Fibroblast of skin of left quadriceps (primary cell): ENCODE measurements around the gene KRT81.
"Not testable (repeated sequence)": the region's sequence is repeated elsewhere in the genome, so short reads cannot be mapped to it uniquely, and the experiment has no call there.

ENCODE experiments used
- DNase-seq, 2 experiments: peaks; one replicate each; pipeline ENCODE4 v3.0.0-alpha.2; 2013; ENCODE audit warnings: low read depth in 2 of 2

Gene KRT81

DNA sequence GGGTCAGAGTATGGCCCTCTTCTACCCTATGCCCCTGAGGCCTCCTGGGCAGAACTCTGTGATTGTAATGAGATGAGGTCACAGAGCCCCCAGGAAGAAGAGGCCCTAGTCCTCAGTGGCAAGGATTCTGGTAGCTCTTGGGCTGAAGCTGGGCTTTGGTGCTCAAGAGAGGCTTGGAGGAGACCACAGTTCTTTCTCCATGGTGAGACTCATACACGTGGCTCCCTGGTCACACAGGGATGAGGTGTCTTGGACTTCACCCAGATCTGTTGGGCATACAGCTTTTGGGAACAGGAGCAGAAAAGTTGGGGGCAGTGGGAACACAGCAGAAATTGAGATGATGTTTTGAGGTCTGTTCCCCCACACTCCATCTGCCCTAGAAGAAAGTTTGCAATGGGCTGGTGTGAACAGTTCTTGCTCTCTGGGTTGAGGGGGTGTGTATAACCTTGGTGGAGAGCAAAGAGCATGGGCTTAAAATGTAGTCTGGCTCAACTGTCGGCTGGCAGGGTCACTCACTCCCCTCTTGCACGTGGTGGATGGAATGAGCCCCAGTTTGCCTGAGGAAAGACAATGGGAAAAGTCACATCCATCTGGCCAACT lies 16.7 kb downstream of the KRT81 start, which contains the start of gene KRT86:
TSS of gene KRT86 (plus strand) at position 125 of the 600 bp plus-strand sequence. CDS start 27,272 bp downstream, outside the sequence.
- no peak for DNase-seq

DNA sequence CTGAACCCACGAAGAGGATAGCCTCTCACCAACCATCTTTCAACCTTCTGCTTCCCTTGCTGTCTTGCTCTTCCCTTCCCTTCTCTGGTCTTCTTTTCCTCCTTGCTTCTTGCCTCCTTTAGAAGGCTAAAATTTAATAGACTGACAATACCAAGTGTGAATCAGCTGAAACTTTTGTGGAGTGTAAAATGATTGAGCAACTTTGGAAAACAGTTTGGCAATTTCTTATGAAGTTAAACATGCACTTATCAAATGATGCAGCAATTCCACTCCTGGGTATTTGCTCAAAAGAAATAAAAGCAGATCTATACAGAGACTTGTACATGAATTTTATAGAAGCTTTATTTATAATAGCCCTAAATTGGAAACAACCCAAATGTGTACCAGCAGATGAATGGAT lies 20.2 kb downstream of the KRT81 start:
- no peak for DNase-seq

DNA sequence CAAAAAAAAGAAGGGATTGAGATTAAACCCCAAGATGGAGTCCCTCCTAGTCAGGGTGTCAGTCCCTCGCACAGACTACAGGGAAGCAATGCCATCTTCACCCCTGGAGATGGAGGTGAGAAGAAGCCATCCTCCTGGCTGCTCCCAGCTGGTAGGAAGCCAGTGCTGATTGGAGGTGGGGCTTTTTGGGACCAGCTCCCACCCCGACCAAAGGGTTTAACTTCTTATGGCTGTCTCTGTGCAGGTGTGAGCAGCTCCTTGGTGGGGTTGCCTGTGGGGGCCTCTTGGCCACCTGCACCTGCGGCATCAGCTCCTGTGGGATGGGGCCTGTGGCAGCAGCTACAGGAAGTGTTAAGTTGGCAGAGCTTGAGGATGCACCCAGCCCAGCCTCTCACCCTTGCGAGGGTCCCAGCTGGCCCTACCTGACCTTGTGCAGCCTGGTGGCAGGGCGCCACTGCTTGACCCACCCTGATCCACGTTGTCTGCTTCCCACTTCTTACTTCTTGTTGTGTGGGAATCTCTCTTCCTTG lies 20.7 kb downstream of the KRT81 start:
- no peak for DNase-seq

DNA sequence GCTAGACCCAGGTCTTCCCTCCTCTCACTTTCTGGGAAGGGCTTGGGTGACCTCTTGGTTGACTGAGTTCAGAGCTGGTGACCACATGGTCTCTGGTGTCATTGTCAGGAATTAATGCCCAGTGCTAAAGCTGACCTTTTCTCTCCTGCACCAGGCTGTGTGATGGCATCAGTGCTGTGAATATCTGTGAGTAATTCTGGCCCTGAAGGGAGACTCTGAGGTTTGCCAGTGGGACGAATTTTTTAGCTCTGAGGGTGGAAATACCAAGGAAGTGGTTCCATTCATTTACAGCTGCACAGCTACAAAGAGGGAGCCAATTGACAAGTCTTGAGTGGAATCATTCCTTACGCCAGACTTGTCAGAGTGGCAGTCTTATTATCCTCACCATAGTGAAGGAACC lies 23.1 kb downstream of the KRT81 start:
- no peak for DNase-seq

DNA sequence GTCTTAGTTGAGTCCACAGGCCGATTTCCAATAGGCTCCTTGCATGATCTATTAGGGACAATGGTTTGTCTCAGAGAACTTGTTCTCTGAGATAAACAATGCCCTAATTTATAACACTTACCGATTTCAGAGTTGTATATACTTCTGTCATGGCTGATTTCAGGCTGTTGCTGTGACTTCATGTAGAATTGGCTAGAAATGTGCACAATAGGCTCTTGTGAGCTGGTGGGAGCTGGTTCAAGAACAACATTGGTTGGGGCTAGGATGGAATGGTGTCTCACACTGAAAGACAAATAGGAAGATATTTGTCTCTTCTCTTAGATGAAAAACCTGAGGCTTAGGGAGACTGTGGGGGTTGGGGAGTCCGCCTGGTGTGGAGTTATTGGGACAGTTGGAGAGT lies 23.6 kb downstream of the KRT81 start:
- no peak for DNase-seq

DNA sequence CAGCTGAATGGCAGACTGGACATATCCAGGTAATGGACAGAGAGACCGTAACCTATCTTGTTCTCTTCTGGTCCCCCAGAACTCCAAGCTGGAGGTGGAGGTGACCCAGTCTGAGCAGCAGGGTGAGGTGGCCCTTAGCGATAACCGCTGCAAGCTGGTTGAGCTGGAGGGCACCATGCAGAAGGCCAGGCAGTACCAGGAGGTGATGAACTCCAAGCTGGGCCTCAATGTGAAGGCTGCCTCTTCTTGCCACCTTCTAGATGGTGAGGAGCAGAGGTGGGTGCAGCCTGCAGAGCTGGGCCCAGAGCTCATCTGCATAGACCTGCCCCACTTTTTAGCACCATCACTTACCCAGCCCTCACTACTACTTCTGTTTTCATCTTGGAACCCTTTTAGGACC lies 24.1 kb downstream of the KRT81 start:
- no peak for DNase-seq

DNA sequence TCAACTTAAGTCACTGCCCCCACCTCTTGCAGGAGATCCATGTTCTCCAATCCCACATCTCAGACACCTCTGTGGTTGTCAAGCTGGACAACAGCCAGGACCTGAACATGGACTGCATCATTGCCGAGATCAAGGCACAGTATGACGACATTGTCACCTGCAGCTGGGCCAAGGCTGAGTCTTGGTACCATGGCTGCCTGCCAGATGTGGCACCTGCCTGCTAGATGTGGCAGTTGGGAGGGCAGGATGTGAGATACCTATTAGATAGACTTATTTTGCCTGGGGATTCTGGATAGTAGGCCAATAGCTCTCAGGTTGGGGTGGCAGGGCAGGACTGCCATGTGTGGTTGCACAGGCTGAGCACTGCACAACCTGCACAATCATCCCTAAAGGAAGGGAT lies 24.8 kb downstream of the KRT81 start:
- no peak for DNase-seq

DNA sequence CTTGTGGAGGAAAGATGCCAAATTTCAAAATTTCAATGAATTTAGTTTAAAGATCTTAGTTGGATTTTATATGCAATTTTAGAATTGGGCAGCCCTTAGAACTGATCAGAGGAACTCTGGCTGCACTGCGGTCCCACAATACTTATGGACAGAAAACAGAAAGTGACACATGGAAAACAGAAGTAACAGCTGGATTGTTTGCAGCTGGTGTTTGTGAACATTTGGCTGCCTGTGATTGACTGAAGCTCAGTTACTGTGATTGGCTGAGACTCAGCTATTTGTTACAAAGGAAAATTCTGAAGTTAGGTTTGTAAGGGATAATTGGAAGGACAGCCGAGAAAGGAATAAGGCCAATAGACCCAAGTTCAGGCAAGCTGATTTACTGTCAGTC lies 26.9 kb downstream of the KRT81 start:
- DNase-seq: no peak

DNA sequence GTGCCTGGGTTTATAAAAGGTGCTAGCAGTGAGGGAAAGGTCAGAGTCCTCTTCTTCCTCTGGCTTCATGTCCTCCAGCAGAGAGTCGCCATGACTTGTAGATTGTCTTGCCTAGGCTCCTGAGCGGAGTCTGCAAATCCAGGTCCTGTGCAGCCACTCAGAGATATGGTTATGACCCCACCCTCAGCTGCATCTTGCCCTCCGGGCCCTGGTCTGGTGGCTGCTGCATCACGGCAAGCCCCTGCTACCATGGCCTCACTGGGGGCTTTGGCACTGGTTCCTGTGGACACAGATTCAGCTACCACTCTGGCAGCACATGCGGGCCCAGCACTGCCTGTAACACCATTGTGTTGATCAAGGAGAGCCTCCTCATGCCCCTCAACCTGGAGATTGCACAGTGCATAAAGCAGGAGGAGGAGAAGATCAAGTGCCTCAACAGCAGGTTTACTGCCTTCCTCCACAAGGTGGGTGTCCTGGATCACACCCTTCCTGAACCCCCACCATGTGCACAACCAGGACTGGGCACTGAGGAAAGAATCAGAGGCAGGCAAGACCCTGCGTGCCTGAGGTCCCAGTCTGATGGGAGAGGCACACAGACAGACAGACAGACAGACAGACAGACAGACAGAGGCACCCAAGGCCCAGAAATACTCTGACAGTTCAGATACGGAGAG lies 27.4 kb downstream of the KRT81 start:
- DNase-seq: no peak

DNA sequence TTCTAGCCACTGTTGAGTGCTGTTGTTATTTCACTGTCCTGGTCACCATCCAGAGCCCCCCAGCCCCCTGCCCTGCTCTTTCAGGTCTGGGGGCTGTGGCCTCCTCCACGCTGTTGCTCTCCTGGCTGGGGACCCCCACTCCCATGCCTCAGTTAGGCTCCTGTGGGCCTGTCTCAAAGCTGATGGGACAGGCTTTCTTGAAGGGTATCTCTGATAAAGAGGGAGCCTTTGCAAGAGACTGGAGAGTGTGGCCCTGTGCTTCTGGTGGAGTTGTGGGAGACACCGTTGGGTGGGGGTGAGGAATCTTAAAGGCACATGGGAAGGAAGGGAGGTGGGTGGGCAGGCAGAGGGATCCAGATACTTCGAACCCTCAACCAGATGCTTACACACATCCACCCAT lies 29.0 kb downstream of the KRT81 start:
- no peak for DNase-seq

DNA sequence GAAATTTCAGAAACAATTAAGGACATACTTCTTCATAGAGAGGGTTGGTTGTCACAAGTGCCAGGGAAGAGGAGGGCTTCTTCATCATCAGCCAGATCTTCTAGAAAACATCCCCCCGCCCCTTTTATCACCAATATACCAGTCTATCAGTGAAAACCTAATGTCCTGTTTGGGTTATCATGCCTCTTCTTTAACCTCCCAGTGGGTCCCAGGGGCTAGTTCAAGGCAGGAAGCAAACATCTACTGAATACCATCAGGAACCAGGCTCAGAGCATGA lies 30.2 kb downstream of the KRT81 start:
- DNase-seq: no peak

DNA sequence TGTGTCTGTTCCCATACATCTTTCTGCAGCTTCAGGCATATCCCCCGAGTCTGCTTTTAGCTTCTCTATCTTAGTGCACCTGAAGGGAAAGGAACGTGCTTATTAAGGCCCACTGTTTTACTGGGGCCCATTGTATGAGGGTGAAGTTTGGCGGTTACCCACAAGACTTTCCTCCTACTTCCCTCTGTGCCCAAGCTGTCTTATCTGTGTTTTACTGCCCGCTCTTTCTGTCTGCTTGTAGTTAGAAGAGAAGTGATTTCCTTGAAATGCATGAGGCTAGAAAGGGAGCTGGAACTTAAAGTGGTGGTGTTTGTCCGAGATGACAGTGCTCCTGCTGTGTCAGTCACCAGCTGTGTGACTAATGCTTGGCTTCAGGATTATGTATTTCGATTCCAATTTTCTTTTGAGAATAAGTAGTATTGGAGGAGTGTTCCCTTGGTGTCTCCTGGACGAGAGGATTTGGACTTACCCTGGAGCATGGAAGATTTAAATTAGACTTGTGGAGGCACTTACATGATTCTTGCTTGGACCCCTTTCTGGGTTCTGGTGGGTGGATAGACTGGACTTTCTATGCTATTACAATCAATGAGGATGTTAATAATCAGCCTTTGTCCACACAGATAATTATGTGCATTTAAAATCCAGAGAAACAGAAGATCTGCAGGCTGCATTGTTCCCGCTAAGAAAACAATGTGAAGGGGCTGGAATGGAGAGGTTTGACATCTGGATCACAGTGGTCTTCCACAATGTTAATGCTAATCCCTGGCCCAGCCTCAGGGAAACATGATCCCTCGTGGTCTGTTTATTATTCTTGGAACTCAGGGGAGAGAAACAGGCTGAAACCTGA lies 30.8 kb downstream of the KRT81 start:
- peak in 1 of 2 experiments; percentile 35 for DNase-seq

DNA sequence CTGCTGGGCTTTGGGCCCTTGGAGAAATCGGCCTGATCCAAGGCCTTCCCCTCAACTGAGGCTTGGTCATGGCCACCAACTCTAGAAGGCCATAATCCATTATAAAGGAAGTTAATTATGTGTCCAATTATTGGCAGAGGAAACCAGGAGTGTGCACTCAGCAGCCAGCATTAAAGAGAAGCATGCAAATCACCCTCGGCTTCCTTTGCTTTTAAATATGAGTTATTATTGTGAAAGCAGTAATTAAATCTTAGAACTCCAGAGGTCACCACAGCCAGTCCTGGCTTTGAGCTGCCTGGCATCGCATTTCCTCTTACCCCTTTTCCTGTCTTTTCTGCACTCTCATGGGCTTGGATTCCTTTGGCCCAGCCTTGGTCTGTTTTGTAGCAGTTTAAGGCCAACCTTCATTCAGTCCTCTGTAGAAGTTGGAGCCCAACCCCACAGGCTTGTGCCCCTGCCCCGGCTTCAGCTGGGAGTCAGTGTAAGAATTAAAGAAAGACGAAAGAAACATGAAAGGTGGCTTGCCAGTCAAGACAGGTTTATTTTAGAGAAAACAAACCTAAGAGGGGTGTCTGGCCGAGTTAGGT lies 31.6 kb downstream of the KRT81 start:
- no peak for DNase-seq

DNA sequence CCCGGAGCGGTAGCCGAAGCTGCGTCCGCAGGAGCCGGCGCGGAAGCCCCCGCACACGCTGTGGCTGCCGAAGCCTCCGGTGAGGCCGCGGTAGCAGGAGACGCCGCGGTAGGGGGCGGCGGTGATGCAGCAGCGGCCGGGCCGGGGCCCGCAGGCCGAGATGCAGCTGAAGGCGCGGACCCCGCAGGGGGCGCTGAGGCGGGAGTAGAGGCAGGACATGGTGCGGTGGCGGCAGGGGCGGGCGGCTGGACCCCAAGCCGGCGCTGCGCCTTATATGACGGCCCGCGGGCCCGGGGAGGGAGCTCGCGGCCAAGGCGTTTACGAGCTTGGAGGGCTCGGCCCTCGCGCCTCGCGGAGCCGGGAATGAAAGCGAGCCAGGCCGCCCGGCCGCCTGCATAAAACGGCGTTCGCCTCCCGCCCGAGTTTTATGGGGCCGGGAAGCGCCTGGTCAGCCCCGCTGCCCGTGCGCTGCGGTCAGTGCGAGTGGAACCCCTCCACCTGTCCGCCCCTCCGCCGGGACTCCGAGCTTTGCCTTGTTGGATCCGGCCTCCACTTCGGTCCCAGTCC lies 32.9 kb downstream of the KRT81 start:
- DNase-seq: no peak

DNA sequence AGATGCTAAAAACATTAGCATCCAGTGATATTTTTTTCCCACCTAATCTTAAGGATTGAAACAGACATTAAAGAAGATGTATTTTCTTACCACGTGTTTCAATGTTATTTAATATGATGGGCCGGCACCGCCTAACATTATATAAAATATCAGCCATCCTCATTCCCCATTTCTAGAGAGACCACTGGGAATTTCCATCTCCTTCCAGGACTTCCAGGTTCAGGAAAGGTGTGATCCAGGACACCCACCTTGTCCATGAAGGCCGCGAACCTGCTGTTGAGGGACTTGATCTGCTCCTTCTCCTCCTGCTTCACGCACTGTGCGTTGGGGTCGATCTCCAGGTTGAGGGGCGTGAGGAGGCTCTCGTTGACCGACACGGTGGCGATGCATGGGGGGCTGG lies 33.4 kb downstream of the KRT81 start:
- DNase-seq: not testable (repeated sequence)

DNA sequence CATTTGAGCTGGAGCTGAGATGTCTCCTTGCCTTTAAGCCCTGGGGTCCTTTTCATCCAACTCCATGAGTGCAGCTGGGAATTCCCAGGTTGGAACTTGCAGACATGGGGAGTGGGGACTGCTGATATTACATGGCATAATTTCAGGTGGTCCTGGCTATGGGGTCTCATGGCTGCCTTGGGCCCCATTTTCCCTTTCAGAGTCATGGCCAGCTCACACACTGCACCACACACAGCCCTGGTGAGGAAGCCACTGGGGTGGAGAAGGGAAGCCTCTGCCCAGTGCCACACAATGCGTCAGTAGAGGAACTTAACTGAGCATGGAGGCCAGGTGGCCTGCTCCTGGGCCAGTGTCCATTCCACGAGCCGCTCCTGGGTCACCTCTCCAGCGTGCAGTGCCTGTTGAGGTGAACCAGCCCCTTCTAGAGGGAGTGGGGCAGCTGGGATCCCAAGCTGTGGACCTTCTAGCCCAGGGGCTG lies 34.2 kb downstream of the KRT81 start:
- no peak for DNase-seq

DNA sequence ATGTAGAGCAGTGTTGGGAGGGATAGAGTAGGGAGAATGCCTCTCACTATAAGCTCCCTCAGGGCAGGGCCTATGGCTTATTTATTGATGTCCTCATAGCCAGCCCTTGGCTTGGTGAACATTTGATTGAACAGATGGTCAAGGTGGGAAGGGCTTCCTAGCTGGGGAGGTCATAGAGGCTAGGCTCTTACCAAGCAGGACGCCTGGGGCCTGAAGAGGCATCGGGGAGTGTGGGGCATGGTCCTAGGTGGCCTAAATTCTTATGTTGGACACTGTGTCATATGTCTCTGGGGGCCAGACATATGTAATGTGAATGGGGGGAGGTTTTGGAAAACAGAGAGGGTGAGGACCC lies 34.8 kb downstream of the KRT81 start:
- DNase-seq: no peak

DNA sequence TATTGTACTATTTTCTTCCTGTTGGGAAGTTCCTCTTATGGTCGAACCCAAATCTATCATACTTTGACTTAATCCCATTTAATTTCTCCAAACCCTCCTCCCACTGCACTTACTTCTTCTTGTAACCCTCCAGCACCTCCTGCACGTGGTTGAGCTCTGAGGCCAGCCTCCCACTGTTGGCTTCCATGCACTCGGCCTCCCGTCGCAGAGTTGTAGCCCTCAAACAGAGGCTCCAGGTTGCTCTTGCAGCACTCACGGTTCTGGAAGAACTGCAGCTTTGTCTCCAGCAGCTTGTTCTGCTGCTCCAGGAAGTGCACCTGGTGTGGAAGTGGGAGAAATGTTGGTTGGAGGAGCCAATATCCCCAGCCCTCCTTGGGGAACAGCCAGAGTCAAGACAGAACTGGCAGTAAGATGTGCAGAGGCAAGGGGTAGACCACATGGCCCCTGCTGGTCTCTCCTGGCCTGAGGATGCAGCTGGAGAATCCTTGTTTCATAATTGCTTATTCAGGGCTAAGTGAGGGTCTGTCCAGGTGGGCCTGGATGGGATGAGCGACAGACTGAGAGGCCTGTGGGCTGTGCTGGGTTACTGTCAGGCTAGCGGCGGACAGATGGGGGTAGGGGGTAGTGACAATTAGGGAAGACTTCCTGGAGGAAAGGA lies 35.3 kb downstream of the KRT81 start:
- no peak for DNase-seq

DNA sequence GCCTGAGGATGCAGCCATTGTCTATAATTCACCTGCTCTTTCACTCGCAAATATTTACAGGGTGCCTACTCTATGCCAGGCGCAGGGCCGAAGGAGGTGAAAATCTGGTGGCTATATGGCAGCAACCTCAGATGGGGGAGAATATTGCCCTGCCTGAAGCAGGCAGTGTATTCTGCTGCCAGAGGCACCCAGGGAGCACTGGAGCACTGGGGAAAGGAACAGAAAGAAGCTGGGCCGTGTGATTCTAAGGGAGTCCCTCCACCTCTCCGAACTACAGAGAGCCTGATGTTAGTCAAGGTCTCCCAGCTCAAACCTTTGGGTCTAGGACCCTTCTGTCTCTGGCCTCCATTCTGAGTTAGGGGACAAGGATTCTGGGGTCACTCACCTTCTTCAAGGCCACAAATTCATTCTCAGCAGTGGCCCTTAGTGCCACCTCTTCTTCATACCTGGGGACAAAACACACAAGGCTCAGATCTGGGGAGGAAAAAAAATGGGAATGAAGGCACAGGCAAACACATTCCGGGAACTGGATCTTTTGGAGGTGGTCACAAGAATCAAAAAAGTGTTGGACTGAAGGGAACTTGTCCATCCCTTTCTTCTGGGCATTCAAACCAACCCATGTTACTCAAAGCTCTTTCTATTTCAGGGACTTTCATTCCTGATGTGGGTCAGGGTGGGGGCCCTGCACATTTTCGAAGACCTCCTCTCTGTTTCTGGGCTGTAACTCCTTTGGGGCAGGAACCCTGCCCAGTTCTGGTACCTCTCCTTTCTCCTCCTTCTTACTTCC lies 36.2 kb downstream of the KRT81 start:
- no peak for DNase-seq

DNA sequence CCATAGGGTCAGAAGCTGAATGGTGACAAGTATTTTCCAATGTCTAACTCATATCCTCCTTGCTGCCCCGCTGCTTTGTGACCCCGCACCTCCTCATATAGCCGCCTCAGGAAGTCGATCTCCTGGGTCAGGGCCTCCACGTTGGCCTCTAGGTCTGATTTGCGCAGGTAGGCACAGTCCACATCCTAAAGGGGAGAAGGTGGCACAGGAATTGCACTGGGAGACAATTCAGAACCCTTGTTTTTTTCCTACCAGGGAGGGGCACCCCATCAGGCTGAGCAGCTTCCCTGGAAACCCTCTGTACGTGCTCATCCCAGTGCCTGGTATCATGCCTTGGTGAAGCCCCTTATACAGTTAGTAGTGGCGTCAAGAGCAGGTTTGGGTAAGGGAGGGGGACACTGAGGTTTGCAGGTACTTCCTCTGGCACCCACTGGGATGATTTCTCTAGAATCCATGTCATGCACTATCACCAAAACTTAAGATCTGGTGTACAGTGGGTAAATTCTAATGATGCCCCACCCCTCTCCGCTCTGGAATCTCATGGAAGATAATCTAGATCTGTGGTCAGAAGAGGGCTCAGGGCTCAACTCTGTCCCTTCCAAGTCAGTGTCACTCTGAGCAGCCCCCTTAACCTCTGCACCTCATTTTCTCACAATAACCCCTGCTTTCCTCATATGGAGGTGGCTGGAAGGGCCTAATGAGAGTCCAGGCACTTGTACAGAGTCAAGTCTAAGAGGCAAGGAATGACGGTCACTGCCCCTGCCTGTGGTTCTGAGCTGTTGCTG lies 37.0 kb downstream of the KRT81 start:
- DNase-seq: no peak
